Stimulated activated CD4-positive, alpha-beta T cell treated with anti-CD3 and anti-CD28 coated beads, Interleukin-2, amount 100 ng/mL, for 48 hours (primary cell): ENCODE measurements around the gene SLC34A3.
"Not testable (repeated sequence)": the region's sequence is repeated elsewhere in the genome, so short reads cannot be mapped to it uniquely, and the experiment has no call there.

ENCODE experiments used
- DNase-seq, 2 donors: peaks; one replicate each; pipeline ENCODE4 v3.0.0-alpha.2; 2020

Gene SLC34A3

DNA sequence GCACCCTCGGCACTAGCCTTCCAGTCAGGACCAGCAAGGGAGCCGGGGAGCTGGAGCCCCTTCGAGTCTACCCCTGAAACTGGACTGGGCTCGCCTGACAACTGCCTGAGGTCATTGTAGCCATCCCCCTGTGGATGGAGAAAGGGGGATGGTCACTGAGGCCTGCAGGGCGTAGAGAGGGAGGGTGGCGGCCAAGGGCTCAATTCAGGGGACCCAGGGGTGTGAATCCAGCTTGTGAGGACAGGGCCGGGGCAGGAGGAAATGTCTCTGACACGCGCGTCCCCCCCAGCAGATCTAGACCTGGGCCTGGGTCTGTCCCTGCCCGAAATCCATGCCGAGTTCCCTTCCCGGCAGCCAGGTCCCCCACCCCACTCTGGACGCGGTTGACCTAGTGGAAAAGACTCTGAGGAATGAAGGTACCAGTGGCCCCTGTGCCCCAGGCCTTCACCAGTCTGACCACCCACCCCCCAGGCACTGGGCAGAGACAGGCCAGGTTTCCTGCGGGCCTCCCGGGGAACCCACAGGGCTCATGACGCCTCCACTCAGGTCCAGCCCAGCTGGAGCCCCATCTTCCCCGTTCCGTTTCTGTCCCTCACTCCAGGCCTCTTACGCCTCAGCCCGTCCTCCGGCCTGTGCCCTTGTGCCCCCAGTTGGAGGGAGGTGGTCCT is 805 bp downstream of the SLC34A3 start:
- DNase-seq, result no peak

GRCh38 chr9:137232101-137232500 is 1.4 kb downstream of the SLC34A3 start:
- no peak for DNase-seq

- no peak for DNase-seq
Observed at GRCh38 chr9:137232510-137232909, 1.8 kb downstream of the SLC34A3 start.

GRCh38 chr9:137233143-137233980 is 2.7 kb downstream of the SLC34A3 start:
- no peak for DNase-seq

DNA sequence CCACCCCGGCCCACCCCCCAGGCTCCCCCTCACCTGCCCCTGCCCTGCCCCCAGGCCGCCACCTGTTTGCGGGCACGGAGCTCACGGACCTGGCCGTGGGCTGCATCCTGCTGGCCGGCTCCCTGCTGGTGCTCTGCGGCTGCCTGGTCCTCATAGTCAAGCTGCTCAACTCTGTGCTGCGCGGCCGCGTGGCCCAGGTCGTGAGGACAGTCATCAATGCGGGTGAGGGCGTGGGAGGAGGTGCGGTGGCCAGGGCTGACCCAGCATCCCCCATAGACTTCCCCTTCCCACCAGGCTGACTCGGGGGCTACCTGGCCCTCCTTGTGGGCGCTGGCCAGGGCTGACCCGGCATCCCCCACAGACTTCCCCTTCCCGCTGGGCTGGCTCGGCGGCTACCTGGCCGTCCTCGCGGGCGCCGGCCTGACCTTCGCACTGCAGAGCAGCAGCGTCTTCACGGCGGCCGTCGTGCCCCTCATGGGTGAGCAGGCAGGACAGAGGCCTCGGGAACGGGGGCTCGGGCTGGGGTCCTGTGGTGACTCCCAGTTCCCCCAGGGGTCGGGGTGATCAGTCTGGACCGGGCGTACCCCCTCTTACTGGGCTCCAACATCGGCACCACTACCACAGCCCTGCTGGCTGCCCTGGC is 3.5 kb downstream of the SLC34A3 start:
- no peak for DNase-seq

DNA sequence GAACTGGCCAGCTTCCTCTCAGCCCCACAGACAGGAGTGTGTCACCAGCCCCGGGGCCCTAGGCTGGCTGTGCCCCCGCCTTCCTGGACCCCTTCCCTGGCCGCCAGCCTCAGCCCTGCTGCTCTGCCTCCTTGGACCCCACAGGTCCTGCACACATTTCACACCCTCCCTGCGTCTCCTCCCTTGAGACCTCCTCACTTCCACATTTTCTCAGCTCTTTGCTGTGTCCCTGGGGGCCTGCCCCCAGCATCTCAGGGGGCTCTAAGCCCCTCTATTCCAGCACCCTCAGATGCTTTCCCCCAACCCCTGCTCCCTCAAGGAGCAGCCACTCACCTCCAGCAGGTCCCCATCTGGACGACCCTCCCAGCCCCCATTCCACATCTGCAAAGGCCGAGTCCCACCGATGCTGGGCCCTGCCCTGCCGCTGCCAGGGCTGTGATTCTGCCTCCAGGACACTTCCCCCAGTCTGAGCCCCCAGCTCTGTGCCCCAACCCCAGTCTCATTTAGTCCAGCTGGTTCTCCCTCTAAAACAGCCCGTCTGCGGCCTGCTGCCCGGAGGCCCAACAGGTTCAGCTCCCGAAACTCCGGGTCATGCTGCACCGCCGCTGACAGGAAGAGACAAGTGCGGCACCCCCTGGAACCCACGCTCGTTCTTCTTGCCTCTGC is 4.2 kb downstream of the SLC34A3 start:
- DNase-seq, result no peak

DNA sequence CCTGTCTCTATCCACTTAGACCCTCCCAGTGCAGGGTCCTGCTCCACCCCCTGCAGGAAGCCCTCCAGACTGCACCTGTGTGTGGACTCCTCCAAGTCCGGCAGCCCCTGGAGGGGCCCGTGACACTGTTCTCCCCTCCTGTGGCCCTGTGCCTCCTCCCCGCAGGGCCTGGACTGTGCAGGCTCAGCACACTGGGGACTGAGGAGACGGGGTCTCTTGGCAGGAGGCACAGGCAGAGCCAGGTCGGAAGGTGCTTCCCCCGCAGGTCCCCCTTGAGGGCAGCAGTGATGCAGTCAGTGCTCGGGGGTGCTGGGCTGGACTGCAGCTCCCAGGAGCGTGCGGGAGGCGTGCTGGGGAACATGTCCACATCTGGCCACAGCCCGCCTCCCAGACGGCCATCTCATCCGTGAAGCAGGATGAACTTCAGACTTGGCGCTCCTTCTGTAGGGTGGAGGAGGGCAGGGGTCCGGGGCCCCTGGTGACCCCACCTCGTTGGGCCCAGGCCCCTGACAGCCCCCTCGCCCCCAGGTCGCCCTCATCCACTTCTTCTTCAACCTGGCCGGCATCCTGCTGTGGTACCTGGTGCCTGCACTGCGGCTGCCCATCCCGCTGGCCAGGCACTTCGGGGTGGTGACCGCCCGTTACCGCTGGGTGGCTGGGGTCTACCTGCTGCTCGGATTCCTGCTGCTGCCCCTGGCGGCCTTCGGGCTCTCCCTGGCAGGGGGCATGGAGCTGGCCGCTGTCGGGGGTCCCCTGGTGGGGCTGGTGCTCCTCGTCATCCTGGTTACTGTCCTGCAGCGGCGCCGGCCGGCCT is 4.9 kb downstream of the SLC34A3 start:
- no peak for DNase-seq

- DNase-seq, result peak; percentile 91 to 94
Observed at GRCh38 chr9:137236238-137236935, 5.7 kb downstream of the SLC34A3 start.

- DNase-seq, result no peak
Observed at GRCh38 chr9:137236936-137237421, 6.3 kb downstream of the SLC34A3 start.

DNA sequence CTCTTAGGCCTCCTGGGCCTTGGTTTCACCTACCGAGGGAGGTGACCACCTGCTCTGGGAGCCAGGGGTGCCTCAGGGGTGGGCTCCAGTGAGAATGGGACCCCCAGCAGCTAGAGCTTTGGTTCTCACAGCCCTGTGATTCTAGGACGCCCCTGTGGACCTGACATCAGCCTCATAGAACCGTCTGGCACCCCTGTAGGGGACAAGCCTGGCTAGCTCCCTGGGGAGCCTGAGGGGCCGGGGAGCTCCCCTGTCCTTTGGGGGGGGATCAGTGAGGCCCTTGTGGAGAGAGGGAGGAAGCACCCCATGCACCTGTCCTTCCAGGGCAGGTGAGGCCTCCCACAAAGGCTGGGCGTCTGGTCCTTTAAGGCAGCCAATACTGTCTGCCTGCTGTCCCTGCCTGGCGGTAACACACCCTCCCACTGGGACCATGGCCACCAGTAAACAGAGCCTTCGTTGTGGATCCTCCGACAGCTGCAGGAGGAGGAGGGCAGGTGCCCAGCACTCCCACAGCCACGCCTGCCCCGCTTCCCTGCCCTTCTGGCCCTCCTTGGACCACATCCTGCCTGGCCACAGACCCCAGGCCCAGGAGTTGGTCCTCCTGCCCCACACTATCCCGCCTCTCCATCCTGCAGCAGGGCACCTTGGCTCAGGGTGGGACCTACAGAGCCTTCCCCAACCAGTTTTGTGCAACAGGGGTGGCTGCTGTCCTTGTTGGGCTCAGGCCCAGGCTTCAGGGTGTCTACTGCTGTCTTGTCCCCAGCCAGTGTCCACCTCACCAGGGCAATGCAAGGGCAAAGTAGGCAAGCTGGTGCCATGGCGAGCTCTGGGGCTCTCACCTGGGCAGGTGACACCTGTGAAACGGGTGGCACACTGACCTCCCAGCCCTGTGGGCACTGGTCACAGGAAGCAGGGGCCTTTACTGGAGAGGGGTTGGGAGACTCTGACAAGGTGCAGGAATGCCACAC is 7.3 kb downstream of the SLC34A3 start:
- DNase-seq, result no peak

- DNase-seq, result not testable (repeated sequence)
Observed at GRCh38 chr9:137239541-137240200, 9.0 kb downstream of the SLC34A3 start.

GRCh38 chr9:137240318-137240840 is 9.7 kb downstream of the SLC34A3 start:
- peak; percentile 49 to 51 for DNase-seq

GRCh38 chr9:137240841-137241489 is 10.3 kb downstream of the SLC34A3 start, which contains the start of gene TUBB4B:
TSS of gene TUBB4B (plus strand) at chr9:137241287. CDS start at chr9:137241361, 74 bp downstream.
- DNase-seq, result peak; percentile 92 to 93

DNA sequence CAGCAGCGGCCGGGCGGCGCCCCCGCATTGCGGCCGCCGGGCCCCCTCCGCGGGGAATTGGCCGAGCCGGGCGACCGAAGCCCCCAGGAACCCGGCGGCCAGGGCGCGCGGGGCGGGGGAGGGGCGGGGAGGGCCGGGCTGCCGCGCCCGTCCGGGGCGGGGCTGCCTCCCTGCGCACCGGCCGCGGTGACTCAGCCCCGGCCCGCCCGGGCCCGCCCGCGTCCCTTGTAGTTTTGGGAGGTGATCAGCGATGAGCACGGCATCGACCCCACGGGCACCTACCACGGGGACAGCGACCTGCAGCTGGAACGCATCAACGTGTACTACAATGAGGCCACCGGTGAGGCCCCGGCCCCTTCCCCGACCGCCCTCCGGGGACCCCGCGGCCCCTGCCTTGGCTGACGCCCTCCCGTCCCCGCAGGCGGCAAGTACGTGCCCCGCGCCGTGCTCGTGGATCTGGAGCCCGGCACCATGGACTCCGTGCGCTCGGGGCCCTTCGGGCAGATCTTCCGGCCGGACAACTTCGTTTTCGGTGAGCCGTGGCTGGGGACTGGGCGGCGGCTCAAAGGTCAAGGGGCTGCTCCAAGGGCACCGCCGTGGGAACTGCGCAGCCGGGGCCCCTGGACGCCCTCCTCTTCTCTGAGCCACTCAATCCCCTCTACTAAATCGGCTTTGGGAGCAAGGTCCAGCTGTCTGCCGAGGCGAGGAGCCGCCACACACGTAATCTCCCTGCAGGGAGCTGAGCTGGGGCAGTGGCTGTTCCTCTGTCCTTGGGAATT is 11.0 kb downstream of the SLC34A3 start:
- peak; percentile 52 for DNase-seq

GRCh38 chr9:137242269-137243203 is 11.8 kb downstream of the SLC34A3 start:
- DNase-seq, result no peak

DNA sequence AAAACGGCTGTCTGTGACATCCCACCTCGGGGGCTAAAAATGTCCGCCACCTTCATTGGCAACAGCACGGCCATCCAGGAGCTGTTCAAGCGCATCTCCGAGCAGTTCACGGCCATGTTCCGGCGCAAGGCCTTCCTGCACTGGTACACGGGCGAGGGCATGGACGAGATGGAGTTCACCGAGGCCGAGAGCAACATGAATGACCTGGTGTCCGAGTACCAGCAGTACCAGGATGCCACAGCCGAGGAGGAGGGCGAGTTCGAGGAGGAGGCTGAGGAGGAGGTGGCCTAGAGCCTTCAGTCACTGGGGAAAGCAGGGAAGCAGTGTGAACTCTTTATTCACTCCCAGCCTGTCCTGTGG is 12.5 kb downstream of the SLC34A3 start:
- DNase-seq, result not testable (repeated sequence)
